ENCODE measurements around the gene GNG13. TPM values are rescaled to one million over a fixed set of nuclear protein-coding genes. Genes with fewer than 3 reads are reported as not detected.
A peak's percentile ranks its signal among the peaks of the same experiment; 100 is the strongest.

Gene GNG13
- total and polyA plus RNA-seq, 9 of the 15 experiments (the other 6 are each of a cell fraction or from before 2014, with no cell fraction given), result not detected

DNA sequence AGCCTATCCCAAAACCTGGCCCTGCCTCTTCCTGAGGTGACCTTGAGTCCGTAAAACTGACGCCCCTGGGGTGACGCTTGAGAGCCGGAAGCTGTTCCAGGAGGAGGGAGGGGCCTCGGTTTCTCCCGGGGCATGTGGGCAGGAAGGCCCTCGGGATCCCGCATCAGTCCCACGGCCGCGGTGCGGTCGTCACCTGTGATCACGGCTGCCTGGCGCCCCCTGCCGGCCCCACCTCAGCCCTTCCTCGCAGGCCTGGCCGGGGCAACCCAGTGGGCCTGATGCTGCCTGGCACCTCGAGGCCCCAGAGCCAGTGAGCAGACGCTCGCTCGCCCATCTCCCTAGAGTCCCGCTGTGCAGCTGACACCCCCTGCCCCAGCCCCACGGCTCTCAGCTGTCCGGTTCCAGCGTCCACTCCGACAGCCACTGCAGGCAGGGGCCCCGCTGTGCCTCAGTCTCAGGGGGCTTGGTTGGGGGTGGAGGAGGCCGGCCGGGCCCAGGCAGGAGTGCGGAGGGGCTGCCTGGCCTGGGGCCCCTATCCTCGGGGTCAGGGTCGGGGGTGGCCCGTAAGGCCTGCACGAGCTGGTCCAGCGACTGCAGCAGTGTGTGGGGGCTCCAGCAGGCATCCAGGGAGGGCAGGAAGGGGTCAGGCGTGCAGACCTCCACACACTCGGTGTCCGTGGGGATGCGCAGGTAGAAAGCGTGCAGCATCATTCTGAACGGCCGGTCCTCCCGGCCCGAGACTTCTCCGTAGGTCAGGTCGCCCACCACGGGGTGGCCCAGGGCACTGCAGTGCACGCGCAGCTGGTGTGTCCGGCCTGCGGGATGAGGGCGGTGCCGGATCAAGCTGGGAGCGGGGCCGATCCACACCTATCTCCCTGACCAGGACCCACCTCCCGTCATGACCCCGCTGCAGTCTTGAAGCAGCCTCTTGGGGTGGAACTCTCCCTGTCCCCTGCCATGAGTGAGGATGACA is 14.7 kb downstream of the GNG13 start (continued):
- TF ChIP-seq, protein P1, sequence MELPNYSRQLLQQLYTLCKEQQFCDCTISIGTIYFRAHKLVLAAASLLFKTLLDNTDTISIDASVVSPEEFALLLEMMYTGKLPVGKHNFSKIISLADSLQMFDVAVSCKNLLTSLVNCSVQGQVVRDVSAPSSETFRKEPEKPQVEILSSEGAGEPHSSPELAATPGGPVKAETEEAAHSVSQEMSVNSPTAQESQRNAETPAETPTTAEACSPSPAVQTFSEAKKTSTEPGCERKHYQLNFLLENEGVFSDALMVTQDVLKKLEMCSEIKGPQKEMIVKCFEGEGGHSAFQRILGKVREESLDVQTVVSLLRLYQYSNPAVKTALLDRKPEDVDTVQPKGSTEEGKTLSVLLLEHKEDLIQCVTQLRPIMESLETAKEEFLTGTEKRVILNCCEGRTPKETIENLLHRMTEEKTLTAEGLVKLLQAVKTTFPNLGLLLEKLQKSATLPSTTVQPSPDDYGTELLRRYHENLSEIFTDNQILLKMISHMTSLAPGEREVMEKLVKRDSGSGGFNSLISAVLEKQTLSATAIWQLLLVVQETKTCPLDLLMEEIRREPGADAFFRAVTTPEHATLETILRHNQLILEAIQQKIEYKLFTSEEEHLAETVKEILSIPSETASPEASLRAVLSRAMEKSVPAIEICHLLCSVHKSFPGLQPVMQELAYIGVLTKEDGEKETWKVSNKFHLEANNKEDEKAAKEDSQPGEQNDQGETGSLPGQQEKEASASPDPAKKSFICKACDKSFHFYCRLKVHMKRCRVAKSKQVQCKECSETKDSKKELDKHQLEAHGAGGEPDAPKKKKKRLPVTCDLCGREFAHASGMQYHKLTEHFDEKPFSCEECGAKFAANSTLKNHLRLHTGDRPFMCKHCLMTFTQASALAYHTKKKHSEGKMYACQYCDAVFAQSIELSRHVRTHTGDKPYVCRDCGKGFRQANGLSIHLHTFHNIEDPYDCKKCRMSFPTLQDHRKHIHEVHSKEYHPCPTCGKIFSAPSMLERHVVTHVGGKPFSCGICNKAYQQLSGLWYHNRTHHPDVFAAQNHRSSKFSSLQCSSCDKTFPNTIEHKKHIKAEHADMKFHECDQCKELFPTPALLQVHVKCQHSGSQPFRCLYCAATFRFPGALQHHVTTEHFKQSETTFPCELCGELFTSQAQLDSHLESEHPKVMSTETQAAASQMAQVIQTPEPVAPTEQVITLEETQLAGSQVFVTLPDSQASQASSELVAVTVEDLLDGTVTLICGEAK (IDR thresholded peaks at IDR 0.05), result 0 out of 2 replicates have a peak, but pooled peaks have one; percentile 19
- TF ChIP-seq, protein P1 (CRISPR knock-in tag; IDR thresholded peaks at IDR 0.05), result no peak
- TF ChIP-seq NR3C1 (CRISPR knock-in tag; IDR thresholded peaks at IDR 0.05), result peak; percentile 39; the same call in 1 of the 2 replicates
- no peak for TF ChIP-seq THRA (IDR thresholded peaks at IDR 0.05)
- TF ChIP-seq RCOR1 (IDR thresholded peaks at IDR 0.05; ENCODE audit: borderline replicate concordance in 1 of 2, low read depth in 2 of 2, low read length in 2 of 2), result peak in 1 of 2 experiments; percentile 23; a peak in 1 of 4 replicates
- no peak for TF ChIP-seq LARP7 (IDR thresholded peaks at IDR 0.05)
- TF ChIP-seq NRF1 (conservative IDR thresholded peaks at IDR 0.05 in 1 of 2, IDR thresholded peaks at IDR 0.05 in 1 of 2), result 0 out of 4 replicates have a peak, but pooled peaks have one; percentile 9 to 12
- TF ChIP-seq CTCF (IDR thresholded peaks at IDR 0.05 in 2 of 3, conservative IDR thresholded peaks at IDR 0.05 in 1 of 3; ENCODE audit: insufficient read depth in 2 of 3, low read depth in 1 of 3, low read length in 3 of 3), result peak; percentile 82 to 88 (median 83)

Measured in K562 (cell line).